Brain microvascular endothelial cell (primary cell): Measurements from ENCODE around the gene RRBP1.

Experiments used
- DNase-seq: peaks from one replicate; pipeline ENCODE4 v3.0.0-alpha.2; 2020
- H3K27ac ChIP-seq: fragments of 250-450 bp; sonication (Bioruptor Pico); 2 replicates; pipeline ENCODE4 v1.5.1; 2020; ENCODE audit warnings: mild to moderate bottlenecking, moderate library complexity
- H3K27me3 ChIP-seq: fragments of 250-450 bp; sonication (Bioruptor Pico); replicated peaks from 2 replicates; pipeline ENCODE4 v1.5.1; 2020; ENCODE audit warnings: mild to moderate bottlenecking
- H3K36me3 ChIP-seq: fragments of 250-450 bp; sonication (Bioruptor Pico); replicated peaks from 2 replicates; pipeline ENCODE4 v1.5.1; 2020; ENCODE audit warnings: mild to moderate bottlenecking
- H3K4me3 ChIP-seq: 2 replicates; pipeline ENCODE4 v1.5.1; 2011; ENCODE audit warnings: low read depth, mild to moderate bottlenecking, control low read depth, low read length, moderate library complexity
- in situ Hi-C: cut with HindIII; loops from 2 replicates; pipeline ENCODE4 v1.10.0; 2017; ENCODE audit warnings: low sequenced_read_pairs, low pct_ligation_motif_present
- TF ChIP-seq, protein P1 (sequence below): IDR thresholded peaks from 2 replicates; pipeline ENCODE4 v1.5.1; 2011; ENCODE audit warnings: low read depth, mild to moderate bottlenecking, moderate library complexity, low read length, control low read depth, inconsistent platforms; ENCODE audit errors: missing control alignments

RRBP1 gene

DNA sequence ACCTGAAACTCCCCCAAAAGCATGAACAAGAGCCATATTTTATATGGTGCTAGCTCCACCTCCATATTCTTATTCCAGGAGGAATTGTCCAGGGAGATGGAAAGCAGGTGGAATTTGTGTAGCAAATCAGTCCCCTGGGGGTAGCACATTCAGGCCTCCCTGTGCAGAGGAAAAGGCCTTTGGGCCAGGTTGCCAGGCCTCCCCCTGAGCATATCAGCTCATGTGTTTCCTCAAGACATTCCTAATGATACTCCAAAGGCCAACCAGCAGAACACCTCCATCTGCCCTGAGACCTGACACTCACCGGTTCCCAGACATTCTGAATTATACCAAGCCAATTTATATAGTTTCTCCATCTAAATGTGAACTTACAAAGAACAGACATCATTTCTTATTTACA, 15.1 kb upstream of the RRBP1 start:
- Histone ChIP-seq H3K4me3 (no peak overlapping the region), H3K27ac (no peak overlapping the region), H3K36me3 (no peaks in the 10 kb centered on the region), H3K27me3 (no peaks in the 10 kb centered on the region)
- in situ Hi-C loops: no loop called here
- TF ChIP-seq, protein P1, sequence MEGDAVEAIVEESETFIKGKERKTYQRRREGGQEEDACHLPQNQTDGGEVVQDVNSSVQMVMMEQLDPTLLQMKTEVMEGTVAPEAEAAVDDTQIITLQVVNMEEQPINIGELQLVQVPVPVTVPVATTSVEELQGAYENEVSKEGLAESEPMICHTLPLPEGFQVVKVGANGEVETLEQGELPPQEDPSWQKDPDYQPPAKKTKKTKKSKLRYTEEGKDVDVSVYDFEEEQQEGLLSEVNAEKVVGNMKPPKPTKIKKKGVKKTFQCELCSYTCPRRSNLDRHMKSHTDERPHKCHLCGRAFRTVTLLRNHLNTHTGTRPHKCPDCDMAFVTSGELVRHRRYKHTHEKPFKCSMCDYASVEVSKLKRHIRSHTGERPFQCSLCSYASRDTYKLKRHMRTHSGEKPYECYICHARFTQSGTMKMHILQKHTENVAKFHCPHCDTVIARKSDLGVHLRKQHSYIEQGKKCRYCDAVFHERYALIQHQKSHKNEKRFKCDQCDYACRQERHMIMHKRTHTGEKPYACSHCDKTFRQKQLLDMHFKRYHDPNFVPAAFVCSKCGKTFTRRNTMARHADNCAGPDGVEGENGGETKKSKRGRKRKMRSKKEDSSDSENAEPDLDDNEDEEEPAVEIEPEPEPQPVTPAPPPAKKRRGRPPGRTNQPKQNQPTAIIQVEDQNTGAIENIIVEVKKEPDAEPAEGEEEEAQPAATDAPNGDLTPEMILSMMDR: no peak
- DNase-seq: no peak

DNA sequence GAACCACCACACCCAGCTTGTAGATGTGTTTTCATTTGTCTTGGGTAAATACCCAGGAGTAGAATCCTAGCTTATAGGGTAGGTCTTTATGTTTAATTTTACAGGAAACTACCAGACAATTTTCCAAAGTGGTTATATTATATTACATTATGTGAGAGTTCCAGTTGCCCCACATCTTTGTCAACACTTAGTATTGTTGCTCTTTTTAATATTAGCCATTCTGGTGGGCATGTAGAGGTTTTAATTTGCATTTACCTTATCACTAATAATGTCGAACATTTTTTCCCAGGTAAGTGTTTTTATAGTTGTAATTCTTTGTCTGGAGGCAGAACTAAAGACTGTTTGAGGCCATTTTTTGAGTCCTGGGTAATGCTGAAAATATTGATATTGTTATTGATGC, 14.2 kb upstream of the RRBP1 start:
- Histone ChIP-seq H3K36me3 (no peaks in the 10 kb centered on the region), H3K27ac (no peak overlapping the region)
- TF ChIP-seq, protein P1: no peak

DNA sequence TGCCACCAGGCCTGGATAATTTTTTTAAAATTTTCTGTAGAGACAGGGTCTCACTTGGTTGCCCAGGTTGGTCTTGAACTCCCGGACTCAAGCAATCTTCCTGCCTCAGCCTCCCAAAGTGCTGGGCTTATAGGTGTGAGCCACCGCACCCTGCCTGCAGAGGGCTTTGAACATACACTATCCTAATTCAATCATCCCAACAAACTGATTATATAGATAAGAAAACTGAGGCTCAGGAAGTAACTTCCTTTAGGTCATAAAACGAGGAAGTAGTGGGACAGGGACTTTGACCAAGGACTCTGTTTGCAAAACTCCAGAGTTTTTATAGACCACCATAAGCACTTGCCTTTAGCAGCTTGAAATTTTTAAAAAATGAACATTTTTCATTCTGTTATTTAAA, 12.7 kb upstream of the RRBP1 start:
- in situ Hi-C loops: no loop called here
- DNase-seq: no peak
- TF ChIP-seq, protein P1: no peak
- no peaks in the 10 kb centered on the region for H3K27me3 ChIP-seq
- H3K36me3 ChIP-seq: no peaks in the 10 kb centered on the region
- H3K27ac ChIP-seq: no peak overlapping the region
- H3K4me3 ChIP-seq: no peak overlapping the region

More for the DNA sequence above, 14.2 kb upstream of the RRBP1 start:
- in situ Hi-C loops: no loop called here
- DNase-seq: no peak
- no peak overlapping the region for H3K4me3 ChIP-seq
- H3K27me3 ChIP-seq: no peaks in the 10 kb centered on the region

- no peak overlapping the region for H3K4me3 ChIP-seq
- H3K27me3 ChIP-seq: no peaks in the 10 kb centered on the region
- H3K36me3 ChIP-seq: no peaks in the 10 kb centered on the region
- TF ChIP-seq, protein P1: no peak
- DNase-seq: no peak
- H3K27ac ChIP-seq: no peak overlapping the region
- in situ Hi-C loops: no loop called here
Observed at GRCh38 chr20:17693444-17694001, 11.5 kb upstream of the RRBP1 start.

- in situ Hi-C loops: no loop called here
- TF ChIP-seq, protein P1: no peak
- Histone ChIP-seq H3K4me3 (no peak overlapping the region), H3K36me3 (no peaks in the 10 kb centered on the region), H3K27ac (no peak overlapping the region), H3K27me3 (no peaks in the 10 kb centered on the region)
- DNase-seq: no peak
Observed at GRCh38 chr20:17691758-17692157, 9.7 kb upstream of the RRBP1 start.

DNA sequence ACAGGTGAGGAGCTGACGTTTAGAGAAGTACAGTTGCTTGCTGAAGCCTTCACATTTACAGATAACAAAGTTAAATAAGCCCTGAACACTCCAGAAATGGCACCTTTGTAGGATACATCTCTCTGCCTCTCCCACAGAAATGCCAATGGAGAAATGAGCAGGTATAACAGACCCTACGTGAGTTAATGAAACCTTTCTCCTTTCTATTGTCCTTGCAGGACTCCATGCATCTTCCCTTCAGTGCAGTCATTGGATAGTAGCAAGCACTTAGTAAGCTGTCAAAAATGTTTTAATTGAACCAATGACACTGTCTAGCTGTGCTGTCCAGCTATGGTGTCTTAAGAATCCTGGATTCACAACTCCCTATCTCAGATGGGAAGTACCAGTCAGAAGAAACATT, 8.1 kb upstream of the RRBP1 start:
- no peak for DNase-seq
- peaks cover 2% of the 10 kb centered on the region for H3K27me3 ChIP-seq
- in situ Hi-C loops: no loop called here
- H3K36me3 ChIP-seq: no peaks in the 10 kb centered on the region
- TF ChIP-seq, protein P1: no peak
- no peak overlapping the region for H3K4me3 ChIP-seq
- H3K27ac ChIP-seq: no peak overlapping the region
